ENCODE data around the gene IRF1.

DNA sequence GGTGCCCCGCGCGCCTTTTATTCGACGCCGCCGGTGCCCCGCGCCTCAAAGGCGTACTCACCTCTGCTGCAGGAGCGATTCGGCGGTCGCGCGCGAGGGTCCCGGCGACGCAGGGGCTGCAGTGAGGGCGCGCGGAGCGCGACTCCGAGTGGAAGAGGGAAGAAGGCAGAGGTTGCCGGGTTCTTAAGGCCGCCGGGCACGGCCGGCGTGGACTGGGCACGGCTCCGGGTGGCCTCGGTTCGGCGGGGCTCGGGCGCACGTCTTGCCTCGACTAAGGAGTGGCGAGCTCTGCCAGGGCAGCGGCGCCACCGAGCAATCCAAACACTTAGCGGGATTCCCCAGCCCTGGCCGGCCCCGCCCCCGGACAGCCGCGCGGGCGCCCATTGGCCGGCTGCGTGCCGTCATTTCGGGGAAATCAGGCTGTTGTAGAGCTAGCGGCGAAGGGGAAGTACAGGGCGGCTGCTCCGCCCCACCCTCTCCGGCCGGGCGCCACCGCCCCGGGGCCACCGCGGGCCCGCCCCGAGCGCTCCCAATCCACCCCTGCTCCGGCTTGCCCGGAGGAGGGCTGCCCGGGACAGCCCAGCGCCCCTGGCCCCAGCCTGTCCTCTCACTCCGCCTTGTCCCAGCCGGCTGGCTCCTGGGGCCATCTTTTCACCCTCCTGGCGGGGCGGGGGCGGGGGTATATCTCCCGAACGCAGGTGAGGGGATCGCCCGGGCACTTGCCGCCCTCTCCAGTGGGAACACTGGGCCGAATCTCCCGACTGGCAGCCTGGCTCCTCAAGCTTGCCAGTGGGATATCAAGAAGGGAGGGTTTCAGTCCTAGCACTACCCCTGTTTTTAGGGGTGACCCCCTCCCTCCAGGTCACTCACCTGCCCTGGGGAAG, at the start of gene IRF1:
- TF ChIP-seq POLR2A (IDR thresholded peaks at IDR 0.05; ENCODE audit: low read length) (peak; percentile 90), GATA1 (IDR thresholded peaks at IDR 0.05; ENCODE audit: low read depth, low read length) (no peak)

Data from erythroblast (primary cell).